GM18502 (cell line): ENCODE measurements around the gene FAM181A.

Experiments
- ATAC-seq: cut with Tn5 transposase; IDR thresholded peaks from one replicate; pipeline ENCODE4 v1.9.1; 2021; ENCODE audit warnings: mild to moderate bottlenecking; ENCODE audit not compliant: unreplicated experiment, poor library complexity

FAM181A gene

DNA sequence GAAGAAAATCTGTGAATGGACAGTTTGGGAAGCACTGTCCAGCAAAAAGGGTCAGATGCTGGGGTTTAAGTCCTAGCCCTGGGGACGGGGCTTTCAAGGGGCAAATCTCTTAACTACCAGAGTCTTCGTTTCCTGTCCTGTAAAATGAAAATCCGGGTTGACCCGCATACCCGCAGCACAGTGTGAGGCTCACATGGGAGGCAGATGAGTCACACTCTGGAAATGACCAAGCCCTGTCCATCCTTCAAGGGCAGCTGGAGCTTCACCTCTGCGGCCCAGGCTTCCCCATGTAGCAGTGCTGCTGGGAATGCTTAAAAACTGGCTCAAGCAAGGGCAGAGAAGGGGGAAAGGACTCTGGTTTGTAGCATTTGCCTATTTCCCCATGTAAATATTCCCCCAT is 19.0 kb downstream of the FAM181A start:
- ATAC-seq: no peak

DNA sequence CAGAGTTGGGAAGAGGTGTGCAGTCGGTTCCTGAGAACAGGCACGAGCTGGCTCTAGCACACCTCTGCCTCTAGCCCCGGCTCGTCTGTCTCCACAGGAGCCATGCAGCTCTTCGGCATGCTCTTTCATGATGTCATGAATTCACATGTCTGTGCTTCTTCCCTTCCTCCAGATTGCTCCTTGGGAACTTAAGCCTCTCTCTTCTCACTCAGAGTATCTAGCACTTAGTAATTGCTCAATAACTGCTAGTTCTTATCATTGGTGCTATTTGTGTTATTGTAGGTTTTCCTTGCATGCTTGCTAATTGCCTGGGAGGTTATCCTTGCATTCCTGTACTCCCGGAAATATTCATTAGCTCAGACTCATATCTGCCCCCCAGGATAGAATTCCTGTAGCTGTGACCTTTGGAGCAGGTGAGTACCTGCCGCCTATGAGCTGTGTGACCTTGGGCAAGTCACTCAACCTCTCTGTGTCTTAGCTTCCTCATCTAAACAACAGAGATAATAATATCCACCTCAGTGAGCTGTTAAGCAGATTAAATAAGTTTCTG is 19.5 kb downstream of the FAM181A start:
- no peak for ATAC-seq

DNA sequence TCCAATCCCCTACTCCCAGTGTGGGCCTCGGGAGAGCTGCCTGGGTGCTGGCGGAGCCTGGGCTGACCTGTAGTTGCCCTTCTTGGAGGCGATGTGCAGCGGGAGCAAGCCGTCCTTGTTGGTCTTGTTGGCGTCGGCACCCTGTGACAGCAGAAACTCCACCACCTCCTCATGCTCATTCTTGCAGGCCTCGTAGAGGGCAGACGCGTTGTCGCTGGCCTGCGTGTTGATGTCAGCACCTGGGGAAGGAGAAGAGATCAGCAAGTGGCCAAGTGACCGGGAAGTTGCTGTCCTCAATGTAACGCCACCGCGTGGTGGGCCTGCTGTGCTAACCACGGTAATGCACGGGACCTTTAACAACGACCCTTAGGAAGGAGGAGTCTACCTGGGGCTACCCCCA is 20.1 kb downstream of the FAM181A start:
- no peak for ATAC-seq

DNA sequence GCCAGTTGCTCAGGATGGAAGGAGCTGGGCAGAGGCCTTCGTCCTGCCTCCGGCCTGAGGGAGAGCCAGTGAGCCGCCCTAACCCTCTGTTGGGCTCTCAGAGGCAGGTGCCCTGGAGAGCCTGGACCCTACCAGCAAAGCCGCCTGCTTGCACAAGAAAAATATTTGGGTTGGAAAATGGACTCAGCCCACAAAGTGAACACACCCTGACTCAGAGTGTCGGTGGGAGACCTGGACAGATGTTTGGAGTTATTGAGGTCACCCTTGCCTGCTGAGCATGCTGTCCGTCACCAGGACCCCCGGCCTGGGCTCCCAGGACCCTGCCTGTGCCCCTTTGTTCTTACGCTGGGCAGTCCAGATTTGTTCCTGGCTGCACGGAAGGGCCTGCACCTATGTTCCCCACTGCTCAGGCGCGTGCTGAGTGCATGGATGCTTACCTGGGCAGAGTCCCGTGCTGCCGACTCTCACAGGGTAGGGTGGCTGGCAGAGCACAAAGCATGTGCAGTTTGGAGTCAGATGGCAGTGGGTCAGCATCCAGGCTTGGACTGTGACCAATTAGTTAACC is 22.4 kb downstream of the FAM181A start:
- no peak for ATAC-seq

DNA sequence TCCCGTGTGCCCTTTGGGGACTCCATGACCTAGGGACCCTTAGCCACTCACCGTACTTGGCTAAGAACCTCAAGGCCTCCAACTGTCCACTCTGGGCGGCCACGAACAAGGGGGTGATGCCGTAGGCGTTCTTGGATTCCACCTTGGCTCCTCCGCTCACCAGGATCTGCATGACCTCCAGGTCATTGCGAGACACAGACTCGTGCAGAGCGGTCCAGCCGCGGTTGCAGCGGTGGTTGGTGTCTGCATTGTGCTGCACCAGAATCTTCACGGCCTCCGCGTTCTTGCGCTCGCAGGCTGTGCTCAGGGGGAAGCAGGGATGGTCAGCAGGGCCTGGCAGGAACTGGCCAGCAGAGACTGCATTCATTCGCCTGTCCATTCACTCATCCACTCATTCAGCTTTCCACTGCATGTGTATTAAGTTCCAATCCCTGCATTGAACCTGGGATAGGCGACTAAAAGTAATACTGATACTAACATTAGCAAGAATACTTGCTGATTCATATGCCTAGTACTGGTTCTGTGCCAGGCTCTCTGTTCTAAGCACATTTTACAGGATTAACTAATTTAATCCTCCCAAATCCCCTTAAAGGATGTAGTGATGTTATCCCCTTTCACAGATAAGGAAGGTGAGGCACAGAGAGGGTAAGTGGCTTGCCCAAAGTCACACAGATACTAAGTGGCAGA is 23.9 kb downstream of the FAM181A start:
- no peak for ATAC-seq

DNA sequence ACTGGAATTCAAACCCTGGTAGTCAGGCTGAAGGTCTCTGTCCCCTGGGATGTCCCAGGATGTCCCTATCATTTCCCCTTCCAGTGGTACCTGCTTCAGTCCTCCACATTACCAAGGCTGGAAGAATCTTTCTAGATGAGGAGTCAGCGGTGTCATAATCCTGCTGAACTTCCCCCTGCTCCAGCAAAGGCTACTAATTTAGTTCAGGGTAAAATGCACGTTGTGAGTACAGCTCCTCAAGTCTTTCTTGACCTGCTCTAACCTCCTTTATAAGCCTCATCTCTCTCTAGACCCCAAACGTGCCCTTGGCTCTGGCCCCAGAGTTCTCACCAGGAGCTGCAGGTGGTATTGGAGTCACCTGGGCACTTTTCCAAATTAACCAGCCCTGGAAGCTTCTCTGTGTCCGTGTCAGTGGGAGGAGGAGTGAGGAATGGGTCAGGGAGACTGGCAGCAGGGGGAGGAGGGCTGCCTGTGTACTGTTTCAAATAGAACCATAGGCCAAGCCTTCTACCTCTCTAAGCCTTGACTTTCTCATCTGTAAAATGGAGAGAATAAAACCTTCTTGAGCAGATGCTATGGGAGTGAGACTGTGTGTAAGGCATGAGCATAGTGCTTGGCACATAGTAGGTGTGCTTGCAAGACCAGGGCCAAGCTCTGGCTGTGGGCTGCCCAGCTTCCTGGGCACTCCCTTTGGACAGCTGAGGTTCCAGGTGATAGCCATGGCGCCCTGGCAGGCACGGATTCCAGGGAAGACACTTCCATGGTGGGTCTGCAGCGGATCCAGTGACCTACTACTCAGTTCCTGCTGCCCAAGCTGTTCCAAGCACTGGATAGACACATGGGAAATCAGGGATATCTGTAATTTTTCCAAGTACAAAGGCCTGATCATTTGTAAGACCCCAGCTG is 24.7 kb downstream of the FAM181A start:
- no peak for ATAC-seq

DNA sequence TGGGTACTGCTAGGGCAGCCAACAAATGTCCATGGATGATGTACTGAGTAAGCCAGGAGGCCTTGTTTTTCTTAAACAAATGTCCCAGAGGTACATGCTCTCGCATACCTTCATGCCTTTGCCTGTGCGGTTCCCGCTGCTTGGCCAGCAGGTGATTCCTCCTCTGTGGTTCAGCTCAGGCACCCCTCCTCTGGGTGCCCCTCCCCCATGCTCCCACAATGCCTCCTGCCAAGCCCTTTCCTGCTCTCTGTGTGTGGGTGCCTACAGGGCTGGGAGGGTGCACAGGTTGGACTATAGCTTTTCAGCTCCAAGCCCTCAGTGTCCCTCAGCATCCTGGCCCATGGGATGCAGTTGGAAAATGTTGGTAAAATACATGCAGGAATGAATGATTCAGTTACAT is 25.7 kb downstream of the FAM181A start:
- no peak for ATAC-seq

DNA sequence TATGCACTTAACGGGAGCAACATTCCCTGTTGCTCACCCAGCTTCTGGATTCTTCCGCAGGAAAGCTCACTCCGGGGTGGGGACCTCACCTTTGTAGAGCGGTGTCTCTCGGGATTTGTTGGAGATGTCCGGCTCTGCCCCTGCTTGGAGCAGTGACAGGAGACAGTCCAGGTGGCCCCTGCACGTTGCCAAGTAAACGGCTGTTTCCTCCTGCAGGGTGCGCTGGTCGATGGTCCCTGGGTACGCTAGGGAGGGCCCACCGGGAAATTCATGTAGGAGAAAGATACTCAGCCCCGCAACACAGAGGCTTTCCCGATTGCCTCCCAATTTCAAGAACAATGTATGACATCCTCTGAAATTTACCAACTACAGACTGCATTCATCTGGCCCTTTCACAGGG is 26.1 kb downstream of the FAM181A start:
- ATAC-seq: no peak

DNA sequence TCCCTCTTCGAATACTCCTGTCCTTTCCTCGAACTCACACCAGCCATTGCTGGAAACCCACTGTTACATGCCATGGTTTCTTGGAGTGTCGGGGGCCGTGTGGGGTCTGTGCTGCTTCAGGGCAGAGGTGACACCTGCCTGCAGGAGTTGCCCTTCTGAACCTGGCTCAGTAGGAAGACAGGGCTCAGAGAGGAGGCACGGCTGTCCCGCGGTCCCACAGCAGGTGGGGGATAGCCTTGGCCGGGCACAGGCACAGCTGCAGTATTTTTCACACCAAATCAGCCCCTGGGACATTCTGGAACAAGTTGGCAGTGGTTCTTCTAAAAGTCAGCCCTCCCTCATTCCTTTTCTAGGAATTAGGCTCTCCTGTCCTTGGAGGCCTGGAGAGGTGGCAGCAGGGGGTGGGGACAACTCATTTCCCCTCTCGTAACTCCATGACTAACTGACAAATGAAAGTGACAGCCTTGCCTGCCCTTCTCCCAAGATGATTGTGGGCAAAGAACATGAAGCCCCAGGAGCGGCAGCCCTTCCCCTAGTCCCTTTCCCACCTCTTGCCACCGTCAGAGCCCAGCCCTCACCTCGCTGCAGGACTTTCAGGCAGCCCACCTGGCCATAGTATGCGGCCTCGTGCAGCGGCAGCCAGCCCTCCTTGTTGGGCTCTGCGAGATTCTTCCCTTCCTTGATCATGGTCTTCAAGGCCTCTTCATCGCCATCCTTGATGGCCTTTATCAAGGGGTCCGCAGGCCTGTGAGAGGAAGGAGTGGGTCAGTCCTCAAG is 26.8 kb downstream of the FAM181A start:
- ATAC-seq: no peak

DNA sequence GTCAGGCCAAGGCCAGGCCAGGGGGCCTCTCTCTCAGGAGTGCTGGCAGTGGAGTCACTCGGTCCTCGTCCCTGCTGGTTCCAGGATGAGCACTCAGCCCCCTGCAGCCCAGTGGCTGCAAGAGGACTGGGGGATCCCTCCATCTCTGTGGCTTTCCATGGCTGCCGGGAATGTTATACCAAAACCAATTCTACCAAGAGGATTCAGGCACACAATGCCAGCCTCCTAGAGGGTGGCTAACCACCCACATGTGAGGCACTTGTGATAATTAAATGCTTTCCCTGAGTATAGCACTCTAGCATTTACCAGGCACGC is 27.3 kb downstream of the FAM181A start:
- ATAC-seq: no peak

DNA sequence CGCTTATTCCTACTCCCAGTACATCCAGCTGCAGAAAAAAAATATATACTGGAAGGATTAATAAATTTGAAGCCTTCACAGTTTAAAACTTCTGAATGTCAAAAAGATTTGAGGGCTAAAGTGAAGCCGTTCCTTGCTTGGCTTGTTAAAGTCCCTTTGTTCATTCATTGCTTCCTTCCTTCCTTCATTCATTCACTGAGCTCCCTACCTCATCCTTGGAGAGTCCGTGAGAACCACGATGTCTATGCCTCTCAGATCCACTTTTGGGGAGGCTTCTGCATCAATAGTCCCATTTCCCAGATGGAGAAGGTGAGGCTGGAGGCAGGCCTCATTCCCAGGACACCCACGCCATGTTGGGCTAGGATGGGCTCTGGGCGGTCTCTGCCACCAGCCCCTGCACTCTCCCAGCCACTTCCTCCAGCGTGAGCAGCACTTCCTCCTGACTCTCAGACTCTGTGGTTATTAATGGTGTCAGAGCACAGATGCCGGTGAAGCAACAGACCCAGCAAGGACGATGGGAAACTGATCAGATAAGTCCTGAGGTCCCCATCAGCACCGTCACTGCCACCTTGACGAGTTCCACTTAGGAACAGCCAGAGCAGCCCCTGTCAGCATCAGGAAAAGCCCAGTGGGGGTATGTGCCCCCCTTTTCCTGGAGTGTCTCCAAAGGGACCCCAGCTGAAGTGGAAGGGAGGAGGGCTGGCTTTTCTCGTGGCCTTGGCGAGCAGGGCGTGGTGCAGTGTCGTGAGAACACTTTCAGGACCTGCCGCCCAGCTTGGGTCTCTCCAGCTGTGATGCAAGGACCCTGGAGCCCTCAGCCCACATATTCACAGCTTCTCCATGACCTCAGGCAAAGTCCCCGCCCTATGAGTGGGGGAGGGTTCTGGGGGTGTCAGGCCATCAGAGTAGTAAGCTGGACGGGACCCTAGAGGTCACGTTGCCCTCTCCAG is 28.0 kb downstream of the FAM181A start:
- ATAC-seq: no peak

DNA sequence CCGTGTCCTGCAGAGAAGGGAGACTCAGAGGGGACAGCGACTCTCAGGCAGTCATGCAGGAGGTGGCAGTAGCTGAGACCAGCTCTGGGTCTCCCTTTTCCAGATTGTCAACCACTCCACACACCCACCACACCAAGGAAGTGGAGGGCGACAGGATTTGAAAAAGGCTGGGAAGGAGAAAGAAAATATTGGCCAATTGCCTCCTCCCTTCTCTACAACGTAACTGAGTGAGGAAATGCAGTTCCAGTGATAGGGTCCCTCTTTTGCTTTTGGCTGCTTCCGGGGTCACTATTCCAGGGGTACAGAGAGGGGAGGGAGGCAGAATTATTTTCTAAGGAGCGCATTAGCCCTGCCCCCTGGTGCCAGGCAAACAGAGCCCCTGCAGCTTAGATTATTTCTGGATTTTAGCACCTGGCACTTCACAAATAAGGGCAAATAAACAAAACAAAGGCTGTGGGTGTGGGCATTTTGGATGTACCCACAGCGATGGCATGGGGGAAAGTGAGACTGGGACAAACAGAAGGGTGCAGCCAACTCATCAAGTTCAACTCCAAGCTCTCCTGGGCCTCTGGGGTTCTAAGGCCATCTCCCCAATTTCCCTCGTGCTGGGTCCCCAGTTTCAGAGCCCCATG is 28.8 kb downstream of the FAM181A start:
- ATAC-seq: no peak

DNA sequence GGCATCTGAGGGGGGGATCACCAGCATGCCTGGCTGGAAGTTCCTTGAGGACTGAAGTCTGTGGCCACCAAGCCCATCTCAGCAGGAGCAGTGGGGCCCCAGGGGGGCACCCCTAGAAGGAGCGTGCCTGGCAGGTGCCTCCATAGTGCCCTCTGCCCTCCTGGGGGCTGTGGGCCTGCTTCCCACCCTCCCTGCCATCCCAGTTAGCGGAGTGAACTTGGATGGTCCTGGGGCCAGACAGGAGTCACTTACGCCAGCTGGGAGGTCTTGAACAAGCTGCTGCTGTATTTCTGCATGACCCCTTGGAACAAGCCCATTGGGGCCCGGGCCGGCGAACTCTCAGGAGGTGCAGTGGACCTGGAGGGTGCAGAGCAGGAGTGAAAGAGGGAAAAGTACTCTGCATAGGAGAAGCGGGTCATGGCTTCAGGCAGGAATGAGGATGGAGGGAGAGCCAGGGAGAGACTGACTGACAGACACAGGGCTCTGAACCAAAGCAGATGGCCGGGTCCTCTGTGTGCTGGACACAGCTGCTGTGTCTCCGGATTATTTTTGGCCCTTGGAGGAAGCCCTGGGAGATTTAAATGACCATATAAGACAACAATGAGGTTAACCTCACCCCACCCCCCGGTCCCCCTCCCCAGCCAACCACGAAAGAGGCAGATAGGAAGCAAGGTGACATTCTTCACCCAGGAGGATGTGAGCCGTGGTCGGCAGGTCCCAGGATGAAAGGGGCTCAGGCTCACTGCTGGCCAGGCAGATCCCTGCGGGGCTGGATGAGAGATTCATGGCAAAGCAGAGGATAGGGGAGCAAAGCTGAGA is 29.6 kb downstream of the FAM181A start:
- ATAC-seq: no peak

DNA sequence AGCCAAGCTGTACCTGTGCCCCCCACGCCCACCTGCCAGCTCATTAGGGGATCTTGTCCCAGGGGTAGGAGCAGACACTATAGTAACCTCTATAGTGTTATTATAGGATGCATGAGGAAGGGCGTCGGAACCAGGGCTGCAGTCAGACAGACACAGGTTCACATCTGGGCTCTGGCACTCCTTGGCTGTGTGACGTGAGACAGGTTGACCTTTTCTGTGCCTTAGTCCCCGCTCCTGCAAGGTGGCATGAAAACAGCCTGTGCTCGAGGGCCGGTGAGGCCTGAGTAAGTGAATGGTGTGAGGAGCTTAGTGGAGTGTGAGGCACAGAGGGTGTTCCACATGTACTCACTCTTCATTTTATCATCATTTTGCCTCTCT is 30.2 kb downstream of the FAM181A start:
- ATAC-seq: no peak

DNA sequence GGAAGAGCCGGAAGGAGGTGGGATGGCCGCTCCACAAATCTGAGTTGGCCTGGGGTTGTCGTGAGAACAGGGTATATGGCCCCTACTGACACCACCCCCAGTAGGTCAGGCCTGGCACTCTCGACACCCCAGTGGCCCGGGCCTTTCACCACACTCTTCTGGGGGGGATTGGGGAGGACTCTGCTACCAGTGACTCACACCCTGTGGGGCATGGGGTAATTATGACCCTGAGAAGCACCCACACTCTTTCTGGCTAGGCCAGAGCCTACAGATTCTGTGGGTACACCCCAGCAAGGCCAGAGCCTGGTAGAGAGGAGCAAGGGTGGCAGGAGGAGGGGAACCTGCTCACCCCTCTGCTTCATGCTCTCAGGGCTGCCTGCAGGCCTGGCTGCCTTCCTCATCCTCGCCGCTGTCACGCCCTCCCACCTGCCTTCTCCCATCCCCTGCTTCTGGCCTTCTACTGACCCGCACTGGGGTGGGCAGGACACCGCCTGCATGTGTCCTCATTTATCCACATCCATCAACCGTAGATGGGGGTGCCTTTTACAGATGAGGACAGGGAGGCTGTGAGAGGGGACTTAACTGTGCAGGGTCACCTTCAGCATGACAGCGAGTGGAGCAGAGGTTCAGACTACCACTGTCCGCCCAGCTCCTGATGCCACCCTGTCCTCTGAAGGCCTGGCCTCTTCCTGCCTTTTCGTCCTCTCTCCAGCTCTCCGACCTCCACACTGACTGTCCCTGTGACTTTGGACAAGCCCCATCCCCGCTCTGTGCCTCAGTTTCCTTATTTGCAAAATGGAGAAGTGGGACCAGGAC is 30.8 kb downstream of the FAM181A start:
- no peak for ATAC-seq

DNA sequence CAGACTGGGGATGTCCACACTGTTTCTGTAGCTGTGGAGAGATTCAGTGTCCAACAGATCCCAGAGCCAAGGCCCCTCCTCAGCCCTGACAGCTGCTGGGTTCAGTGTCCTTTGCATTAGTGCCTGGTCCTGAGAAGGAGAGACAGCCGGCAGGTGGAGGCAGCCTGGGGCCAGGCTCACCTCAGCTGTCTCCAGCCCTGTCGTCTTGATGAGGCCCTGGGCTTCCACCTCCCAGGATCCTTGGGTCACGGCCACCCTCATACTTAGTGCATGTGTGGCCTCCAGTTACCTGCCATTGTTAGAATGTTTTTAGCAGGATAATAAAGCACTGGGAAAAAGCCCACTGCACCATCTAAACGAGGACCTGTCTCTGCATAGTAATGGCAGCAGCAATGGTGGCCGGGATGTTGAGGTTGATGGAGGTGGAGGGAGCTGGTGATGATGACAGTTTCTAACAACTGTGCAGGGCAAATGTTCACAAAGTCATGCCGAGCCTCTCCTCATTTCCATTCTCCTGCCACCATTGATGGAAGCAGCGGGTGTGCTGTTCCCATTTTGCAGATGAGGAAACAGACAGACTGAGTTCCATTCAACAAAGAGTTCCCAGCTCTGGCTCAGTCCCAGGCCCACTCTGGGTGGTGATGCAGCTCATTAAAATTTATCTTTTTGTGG is 31.6 kb downstream of the FAM181A start:
- ATAC-seq: no peak
